Measurements from ENCODE around the gene RHEB.

The RHEB gene

GRCh38 chr7:151423936-151424335 is 95.8 kb downstream of the RHEB start:
- ATAC-seq: no peak
- TF ChIP-seq BACH2 (CRISPR knock-in tag; IDR thresholded peaks at IDR 0.05; ENCODE audit: borderline replicate concordance) (no peak), PPARA (CRISPR knock-in tag; IDR thresholded peaks at IDR 0.05; ENCODE audit: borderline replicate concordance) (no peak), ARNTL (CRISPR knock-in tag; IDR thresholded peaks at IDR 0.05; ENCODE audit: borderline replicate concordance, low read depth) (no peak), RARB (CRISPR knock-in tag; IDR thresholded peaks at IDR 0.05) (no peak), ZFP3 (CRISPR knock-in tag; IDR thresholded peaks at IDR 0.05) (no peak), ZNF8 (CRISPR knock-in tag; IDR thresholded peaks at IDR 0.05) (no peak)

- TF ChIP-seq GLIS3 (CRISPR knock-in tag; IDR thresholded peaks at IDR 0.05) (no peak), ZNF70 (CRISPR knock-in tag; IDR thresholded peaks at IDR 0.05) (no peak), ZNF8 (CRISPR knock-in tag; IDR thresholded peaks at IDR 0.05) (no peak), ARNTL (CRISPR knock-in tag; IDR thresholded peaks at IDR 0.05; ENCODE audit: borderline replicate concordance, low read depth) (no peak), OSR1 (CRISPR knock-in tag; IDR thresholded peaks at IDR 0.05) (no peak), ISL1 (CRISPR knock-in tag; IDR thresholded peaks at IDR 0.05) (no peak), TOX (CRISPR knock-in tag; IDR thresholded peaks at IDR 0.05; ENCODE audit: borderline replicate concordance) (no peak), ZFP30 (CRISPR knock-in tag; IDR thresholded peaks at IDR 0.05) (no peak), BACH2 (CRISPR knock-in tag; IDR thresholded peaks at IDR 0.05; ENCODE audit: borderline replicate concordance) (no peak), CREB5 (CRISPR knock-in tag; IDR thresholded peaks at IDR 0.05; ENCODE audit: low read depth) (no peak), TSHZ2 (CRISPR knock-in tag; IDR thresholded peaks at IDR 0.05) (no peak)
- no peak for ATAC-seq
These were observed 96.5 kb downstream of the RHEB start for GRCh38 chr7:151423226-151423625.

- no peak for ATAC-seq
- TF ChIP-seq CREB5 (CRISPR knock-in tag; IDR thresholded peaks at IDR 0.05; ENCODE audit: low read depth): no peak
- no peak for TF ChIP-seq ZFP3 (CRISPR knock-in tag; IDR thresholded peaks at IDR 0.05)
- no peak for TF ChIP-seq CSRNP3 (CRISPR knock-in tag; IDR thresholded peaks at IDR 0.05)
- TF ChIP-seq RARB (CRISPR knock-in tag; IDR thresholded peaks at IDR 0.05): no peak
- TF ChIP-seq ZNF8 (CRISPR knock-in tag; IDR thresholded peaks at IDR 0.05): no peak
- no peak for TF ChIP-seq GLIS3 (CRISPR knock-in tag; IDR thresholded peaks at IDR 0.05)
- TF ChIP-seq TOX (CRISPR knock-in tag; IDR thresholded peaks at IDR 0.05; ENCODE audit: borderline replicate concordance): no peak
These were observed 97.5 kb downstream of the RHEB start for GRCh38 chr7:151422212-151422611.

- no peak for ATAC-seq
- TF ChIP-seq SNAI2 (CRISPR knock-in tag; IDR thresholded peaks at IDR 0.05) (no peak), PATZ1 (CRISPR knock-in tag; IDR thresholded peaks at IDR 0.05; ENCODE audit: borderline replicate concordance) (no peak), ZNF70 (CRISPR knock-in tag; IDR thresholded peaks at IDR 0.05) (no peak), ZNF565 (CRISPR knock-in tag; conservative IDR thresholded peaks at IDR 0.05; ENCODE audit: low read depth) (no peak), ISL1 (CRISPR knock-in tag; IDR thresholded peaks at IDR 0.05) (no peak), ZFP3 (CRISPR knock-in tag; IDR thresholded peaks at IDR 0.05) (no peak), TOX (CRISPR knock-in tag; IDR thresholded peaks at IDR 0.05; ENCODE audit: borderline replicate concordance) (no peak), OSR1 (CRISPR knock-in tag; IDR thresholded peaks at IDR 0.05) (no peak), PPARA (CRISPR knock-in tag; IDR thresholded peaks at IDR 0.05; ENCODE audit: borderline replicate concordance) (no peak)
These were observed 99.6 kb downstream of the RHEB start for GRCh38 chr7:151420144-151420543.
